K562 (cell line): ENCODE measurements around the gene IL4I1.

Source experiments
- EZH2 ChIP-seq: IDR thresholded peaks from 2 replicates; pipeline ENCODE4 v1.6.1; 2012; ENCODE audit warnings: low read depth, mild to moderate bottlenecking, inconsistent platforms, low read length, borderline replicate concordance
- RCOR1 ChIP-seq, 2 experiments: IDR thresholded peaks; 2 replicates each; pipeline ENCODE4 v1.6.1; 2012; ENCODE audit warnings: low read depth in 2 of 2, low read length in 2 of 2, borderline replicate concordance in 1 of 2, improper control_type of control experiment in 1 of 2
- ZNF232 ChIP-seq: sonication (generic); formaldehyde crosslinking; IDR thresholded peaks from 2 replicates; pipeline ENCODE4 v1.8.0; 2022; ENCODE audit warnings: mild to moderate bottlenecking, missing genetic modification reagents
- ZNF274 ChIP-seq: IDR thresholded peaks from 2 replicates; pipeline ENCODE4 v1.6.1; 2011; ENCODE audit warnings: low read depth, mild to moderate bottlenecking, low read length, moderate library complexity, borderline replicate concordance
- ZNF707 ChIP-seq: fragments of 250-450 bp; sonication (Bioruptor Pico); conservative IDR thresholded peaks from 2 replicates; pipeline ENCODE4 v1.8.0; 2022; ENCODE audit warnings: inconsistent platforms, mild to moderate bottlenecking, moderate library complexity
- ZZZ3 ChIP-seq: fragments of 450-650 bp; IDR thresholded peaks from 2 replicates; pipeline ENCODE4 v1.6.1; 2016; ENCODE audit warnings: antibody characterized with exemption, mild to moderate bottlenecking, moderate library complexity
- TF ChIP-seq, protein P1 (sequence below): sonication (generic); formaldehyde crosslinking; IDR thresholded peaks from 2 replicates; pipeline ENCODE4 v1.8.0; 2022; ENCODE audit warnings: mild to moderate bottlenecking, missing genetic modification reagents, borderline replicate concordance
- TF ChIP-seq, protein P2 (sequence below), 3 experiments: IDR thresholded peaks in 2 of 3; conservative IDR thresholded peaks in 1 of 3; 2 replicates each; pipeline ENCODE4 v1.5.1; 2011 to 2012; ENCODE audit warnings: low read length in 3 of 3, mild to moderate bottlenecking in 3 of 3, control low read depth in 2 of 3, improper control_type of control experiment in 1 of 3, inconsistent platforms in 1 of 3, low read depth in 1 of 3, mixed read lengths in 1 of 3, moderate library complexity in 1 of 3; ENCODE audit not compliant: insufficient read depth in 2 of 3
- TF ChIP-seq, protein P3 (sequence below), 2 experiments: fragments of 450-650 bp in 1 of 2; sonication (generic) in 1 of 2; formaldehyde crosslinking in 1 of 2; IDR thresholded peaks; 2 replicates each; pipeline versions ENCODE4 v1.7.1 to v1.9.0; 2016 to 2022; ENCODE audit warnings: inconsistent platforms in 1 of 2, mild to moderate bottlenecking in 1 of 2, missing genetic modification reagents in 1 of 2
- TF ChIP-seq, protein P4 (sequence below): sonication (generic); formaldehyde crosslinking; IDR thresholded peaks from 2 replicates; pipeline ENCODE4 v1.8.0; 2023; ENCODE audit warnings: mild to moderate bottlenecking, missing genetic modification reagents
- TF ChIP-seq, protein P5 (sequence below), 2 experiments: IDR thresholded peaks; 2 replicates each; pipeline ENCODE4 v1.6.1; 2011; ENCODE audit warnings: borderline replicate concordance in 1 of 2, control low read depth in 1 of 2, low read depth in 1 of 2, low read length in 1 of 2, mild to moderate bottlenecking in 1 of 2, mixed read lengths in 1 of 2, moderate library complexity in 1 of 2; ENCODE audit not compliant: insufficient read depth in 1 of 2, insufficient read length in 1 of 2, poor library complexity in 1 of 2, severe bottlenecking in 1 of 2; ENCODE audit errors: extremely low read depth in 1 of 2

DNA sequence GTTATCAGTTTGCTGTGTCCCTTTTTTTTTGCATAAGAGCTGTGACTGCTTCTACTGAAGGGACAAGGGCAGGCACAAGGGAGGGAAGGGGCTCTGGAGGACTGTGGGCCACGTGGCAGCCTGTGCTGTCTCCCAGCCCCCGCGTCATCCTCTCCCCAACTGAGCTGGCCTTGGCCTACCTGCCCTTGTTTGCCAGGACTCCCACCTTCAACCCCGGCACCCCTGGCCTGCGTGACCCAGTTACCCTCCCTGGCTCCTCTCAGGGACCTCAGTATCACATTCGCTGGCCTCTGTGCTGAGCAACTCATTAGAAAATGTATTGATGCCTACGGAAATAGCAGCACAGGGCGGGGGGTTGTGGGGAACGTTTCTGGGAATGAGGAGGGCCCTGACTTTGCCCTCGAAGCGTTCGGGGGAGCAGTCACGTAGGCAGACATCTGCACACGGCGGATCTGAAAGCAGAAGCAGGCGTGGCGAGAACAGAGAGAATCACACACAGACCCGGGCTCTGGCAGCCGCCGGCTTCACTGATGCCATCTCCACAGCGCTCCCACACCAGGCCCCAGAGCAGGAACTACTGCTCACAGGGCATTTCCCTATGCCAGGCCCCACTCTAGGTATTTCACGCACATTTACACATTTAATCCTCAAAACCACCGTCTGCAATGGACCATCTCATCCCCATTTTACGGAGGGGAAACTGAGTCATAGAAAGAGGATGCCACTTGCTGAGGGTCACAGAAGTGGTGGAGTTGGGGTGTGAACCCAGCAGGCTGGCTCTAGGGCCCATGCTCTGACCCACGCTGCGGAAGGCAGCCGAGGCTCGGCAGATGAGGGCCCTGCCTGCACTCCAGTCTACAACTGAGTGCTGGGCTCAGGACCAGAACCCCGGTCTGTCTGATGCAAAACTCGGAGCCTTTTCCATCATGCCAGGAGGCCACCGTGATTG lies 26.6 kb upstream of the IL4I1 start:
- TF ChIP-seq ZNF232 (no peak), ZZZ3 (no peak), ZNF274 (no peak), RCOR1 (IDR thresholded peaks at IDR 0.05; ENCODE audit: borderline replicate concordance in 1 of 2, low read depth in 2 of 2, low read length in 2 of 2) (no peak), EZH2 (no peak), ZNF707 (CRISPR knock-in tag) (no peak)
- TF ChIP-seq, protein P1, sequence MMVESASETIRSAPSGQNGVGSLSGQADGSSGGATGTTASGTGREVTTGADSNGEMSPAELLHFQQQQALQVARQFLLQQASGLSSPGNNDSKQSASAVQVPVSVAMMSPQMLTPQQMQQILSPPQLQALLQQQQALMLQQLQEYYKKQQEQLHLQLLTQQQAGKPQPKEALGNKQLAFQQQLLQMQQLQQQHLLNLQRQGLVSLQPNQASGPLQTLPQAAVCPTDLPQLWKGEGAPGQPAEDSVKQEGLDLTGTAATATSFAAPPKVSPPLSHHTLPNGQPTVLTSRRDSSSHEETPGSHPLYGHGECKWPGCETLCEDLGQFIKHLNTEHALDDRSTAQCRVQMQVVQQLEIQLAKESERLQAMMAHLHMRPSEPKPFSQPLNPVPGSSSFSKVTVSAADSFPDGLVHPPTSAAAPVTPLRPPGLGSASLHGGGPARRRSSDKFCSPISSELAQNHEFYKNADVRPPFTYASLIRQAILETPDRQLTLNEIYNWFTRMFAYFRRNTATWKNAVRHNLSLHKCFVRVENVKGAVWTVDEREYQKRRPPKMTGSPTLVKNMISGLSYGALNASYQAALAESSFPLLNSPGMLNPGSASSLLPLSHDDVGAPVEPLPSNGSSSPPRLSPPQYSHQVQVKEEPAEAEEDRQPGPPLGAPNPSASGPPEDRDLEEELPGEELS, result no peak
- TF ChIP-seq, protein P2, sequence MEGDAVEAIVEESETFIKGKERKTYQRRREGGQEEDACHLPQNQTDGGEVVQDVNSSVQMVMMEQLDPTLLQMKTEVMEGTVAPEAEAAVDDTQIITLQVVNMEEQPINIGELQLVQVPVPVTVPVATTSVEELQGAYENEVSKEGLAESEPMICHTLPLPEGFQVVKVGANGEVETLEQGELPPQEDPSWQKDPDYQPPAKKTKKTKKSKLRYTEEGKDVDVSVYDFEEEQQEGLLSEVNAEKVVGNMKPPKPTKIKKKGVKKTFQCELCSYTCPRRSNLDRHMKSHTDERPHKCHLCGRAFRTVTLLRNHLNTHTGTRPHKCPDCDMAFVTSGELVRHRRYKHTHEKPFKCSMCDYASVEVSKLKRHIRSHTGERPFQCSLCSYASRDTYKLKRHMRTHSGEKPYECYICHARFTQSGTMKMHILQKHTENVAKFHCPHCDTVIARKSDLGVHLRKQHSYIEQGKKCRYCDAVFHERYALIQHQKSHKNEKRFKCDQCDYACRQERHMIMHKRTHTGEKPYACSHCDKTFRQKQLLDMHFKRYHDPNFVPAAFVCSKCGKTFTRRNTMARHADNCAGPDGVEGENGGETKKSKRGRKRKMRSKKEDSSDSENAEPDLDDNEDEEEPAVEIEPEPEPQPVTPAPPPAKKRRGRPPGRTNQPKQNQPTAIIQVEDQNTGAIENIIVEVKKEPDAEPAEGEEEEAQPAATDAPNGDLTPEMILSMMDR (IDR thresholded peaks at IDR 0.05 in 2 of 3, conservative IDR thresholded peaks at IDR 0.05 in 1 of 3; ENCODE audit: insufficient read depth in 2 of 3, low read depth in 1 of 3, low read length in 3 of 3), result no peak
- TF ChIP-seq, protein P3, sequence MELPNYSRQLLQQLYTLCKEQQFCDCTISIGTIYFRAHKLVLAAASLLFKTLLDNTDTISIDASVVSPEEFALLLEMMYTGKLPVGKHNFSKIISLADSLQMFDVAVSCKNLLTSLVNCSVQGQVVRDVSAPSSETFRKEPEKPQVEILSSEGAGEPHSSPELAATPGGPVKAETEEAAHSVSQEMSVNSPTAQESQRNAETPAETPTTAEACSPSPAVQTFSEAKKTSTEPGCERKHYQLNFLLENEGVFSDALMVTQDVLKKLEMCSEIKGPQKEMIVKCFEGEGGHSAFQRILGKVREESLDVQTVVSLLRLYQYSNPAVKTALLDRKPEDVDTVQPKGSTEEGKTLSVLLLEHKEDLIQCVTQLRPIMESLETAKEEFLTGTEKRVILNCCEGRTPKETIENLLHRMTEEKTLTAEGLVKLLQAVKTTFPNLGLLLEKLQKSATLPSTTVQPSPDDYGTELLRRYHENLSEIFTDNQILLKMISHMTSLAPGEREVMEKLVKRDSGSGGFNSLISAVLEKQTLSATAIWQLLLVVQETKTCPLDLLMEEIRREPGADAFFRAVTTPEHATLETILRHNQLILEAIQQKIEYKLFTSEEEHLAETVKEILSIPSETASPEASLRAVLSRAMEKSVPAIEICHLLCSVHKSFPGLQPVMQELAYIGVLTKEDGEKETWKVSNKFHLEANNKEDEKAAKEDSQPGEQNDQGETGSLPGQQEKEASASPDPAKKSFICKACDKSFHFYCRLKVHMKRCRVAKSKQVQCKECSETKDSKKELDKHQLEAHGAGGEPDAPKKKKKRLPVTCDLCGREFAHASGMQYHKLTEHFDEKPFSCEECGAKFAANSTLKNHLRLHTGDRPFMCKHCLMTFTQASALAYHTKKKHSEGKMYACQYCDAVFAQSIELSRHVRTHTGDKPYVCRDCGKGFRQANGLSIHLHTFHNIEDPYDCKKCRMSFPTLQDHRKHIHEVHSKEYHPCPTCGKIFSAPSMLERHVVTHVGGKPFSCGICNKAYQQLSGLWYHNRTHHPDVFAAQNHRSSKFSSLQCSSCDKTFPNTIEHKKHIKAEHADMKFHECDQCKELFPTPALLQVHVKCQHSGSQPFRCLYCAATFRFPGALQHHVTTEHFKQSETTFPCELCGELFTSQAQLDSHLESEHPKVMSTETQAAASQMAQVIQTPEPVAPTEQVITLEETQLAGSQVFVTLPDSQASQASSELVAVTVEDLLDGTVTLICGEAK (IDR thresholded peaks at IDR 0.05), result no peak
- TF ChIP-seq, protein P3 (CRISPR knock-in tag; IDR thresholded peaks at IDR 0.05), result no peak
- TF ChIP-seq, protein P4, sequence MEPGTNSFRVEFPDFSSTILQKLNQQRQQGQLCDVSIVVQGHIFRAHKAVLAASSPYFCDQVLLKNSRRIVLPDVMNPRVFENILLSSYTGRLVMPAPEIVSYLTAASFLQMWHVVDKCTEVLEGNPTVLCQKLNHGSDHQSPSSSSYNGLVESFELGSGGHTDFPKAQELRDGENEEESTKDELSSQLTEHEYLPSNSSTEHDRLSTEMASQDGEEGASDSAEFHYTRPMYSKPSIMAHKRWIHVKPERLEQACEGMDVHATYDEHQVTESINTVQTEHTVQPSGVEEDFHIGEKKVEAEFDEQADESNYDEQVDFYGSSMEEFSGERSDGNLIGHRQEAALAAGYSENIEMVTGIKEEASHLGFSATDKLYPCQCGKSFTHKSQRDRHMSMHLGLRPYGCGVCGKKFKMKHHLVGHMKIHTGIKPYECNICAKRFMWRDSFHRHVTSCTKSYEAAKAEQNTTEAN (CRISPR knock-in tag), result no peak
- TF ChIP-seq, protein P5, sequence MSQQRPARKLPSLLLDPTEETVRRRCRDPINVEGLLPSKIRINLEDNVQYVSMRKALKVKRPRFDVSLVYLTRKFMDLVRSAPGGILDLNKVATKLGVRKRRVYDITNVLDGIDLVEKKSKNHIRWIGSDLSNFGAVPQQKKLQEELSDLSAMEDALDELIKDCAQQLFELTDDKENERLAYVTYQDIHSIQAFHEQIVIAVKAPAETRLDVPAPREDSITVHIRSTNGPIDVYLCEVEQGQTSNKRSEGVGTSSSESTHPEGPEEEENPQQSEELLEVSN (IDR thresholded peaks at IDR 0.05; ENCODE audit: borderline replicate concordance in 1 of 2, extremely low read depth in 1 of 2, insufficient read depth in 1 of 2, insufficient read length in 1 of 2, low read depth in 1 of 2, low read length in 1 of 2, poor library complexity in 1 of 2, severe bottlenecking in 1 of 2), result no peak
